HepG2 (cell line): Measurements from ENCODE around the gene CBY1. TPM values are rescaled to one million over a fixed set of nuclear protein-coding genes. Genes with fewer than 3 reads are reported as not detected.

Experiments used
- EP300 ChIP-seq, 3 experiments: sonication (generic) in 1 of 3; formaldehyde crosslinking in 1 of 3; IDR thresholded peaks; 2 replicates each; pipeline versions ENCODE4 v1.5.1 to v1.6.1; 2011 to 2020; ENCODE audit warnings: low read depth in 2 of 3, low read length in 2 of 3, borderline replicate concordance in 1 of 3, improper control_type of control experiment in 1 of 3, mild to moderate bottlenecking in 1 of 3, missing genetic modification reagents in 1 of 3, moderate library complexity in 1 of 3
- HCFC1 ChIP-seq: fragments of 150-350 bp; IDR thresholded peaks from 2 replicates; pipeline ENCODE4 v1.6.1; 2014; ENCODE audit warnings: low read depth, low read length
- IKZF1 ChIP-seq: fragments of 450-650 bp; IDR thresholded peaks from 2 replicates; pipeline ENCODE4 v1.7.1; 2016
- ISX ChIP-seq: sonication (generic); formaldehyde crosslinking; conservative IDR thresholded peaks from 2 replicates; pipeline ENCODE4 v1.5.0; 2020; ENCODE audit warnings: missing genetic modification reagents
- NFYB ChIP-seq: sonication (generic); formaldehyde crosslinking; IDR thresholded peaks from 2 replicates; pipeline ENCODE4 v1.4.0; 2020; ENCODE audit warnings: missing genetic modification reagents
- PAWR ChIP-seq: sonication (generic); formaldehyde crosslinking; IDR thresholded peaks from 2 replicates; pipeline ENCODE4 v1.4.0; 2020; ENCODE audit warnings: missing genetic modification reagents, mild to moderate bottlenecking, borderline replicate concordance
- PHF5A ChIP-seq: IDR thresholded peaks from one replicate; pipeline ENCODE4 v1.6.1; 2018; ENCODE audit warnings: low read depth, missing genetic modification reagents; ENCODE audit not compliant: unreplicated experiment
- REPIN1 ChIP-seq: sonication (generic); formaldehyde crosslinking; IDR thresholded peaks from 2 replicates; pipeline ENCODE4 v1.8.0; 2022; ENCODE audit warnings: missing genetic modification reagents, low read depth, mild to moderate bottlenecking, borderline replicate concordance
- ZBTB1 ChIP-seq: sonication (generic); formaldehyde crosslinking; IDR thresholded peaks from 2 replicates; pipeline ENCODE4 v1.4.0; 2020; ENCODE audit warnings: missing genetic modification reagents, borderline replicate concordance
- ZFP90 ChIP-seq: sonication (generic); formaldehyde crosslinking; IDR thresholded peaks from 2 replicates; pipeline ENCODE4 v1.8.0; 2022; ENCODE audit warnings: missing genetic modification reagents, mild to moderate bottlenecking, inconsistent platforms, borderline replicate concordance
- polyA plus RNA-seq, 8 experiments: library from polyadenylated mRNA; depleted of rRNA in 3 of 8; stranded (reverse) in 7 of 8; unstranded in 1 of 8; fragments of >200 nt; fragmentation: Illumina TruSeq in 4 of 8; extraction: Trizol in 4 of 8; gene quantifications; 2 replicates each; pipeline versions ENCODE4 v1.2.1 to v1.2.3, GENCODE V29; 2011 to 2016; ENCODE audit warnings: low read depth in 4 of 8, missing spikeins in 1 of 8, mixed read lengths in 1 of 8; ENCODE audit not compliant: insufficient read depth in 1 of 8
- total RNA-seq, 5 experiments: library from RNA; depleted of rRNA; stranded (reverse); fragments of >200 nt; fragmentation: Illumina TruSeq; extraction: Trizol; gene quantifications; 2 replicates each; pipeline ENCODE4 v1.2.3, GENCODE V29; 2016; ENCODE audit warnings: low read depth in 1 of 5
- TF ChIP-seq, protein P1 (sequence below): sonication (generic); formaldehyde crosslinking; IDR thresholded peaks from 2 replicates; pipeline ENCODE4 v1.4.0; 2020; ENCODE audit warnings: missing genetic modification reagents
- TF ChIP-seq, protein P2 (sequence below): sonication (generic); formaldehyde crosslinking; IDR thresholded peaks from 2 replicates; pipeline ENCODE4 v1.4.0; 2020; ENCODE audit warnings: missing genetic modification reagents, borderline replicate concordance
- TF ChIP-seq, protein P3 (sequence below): sonication (generic); formaldehyde crosslinking; IDR thresholded peaks from 2 replicates; pipeline ENCODE4 v1.9.0; 2021; ENCODE audit warnings: missing genetic modification reagents, borderline replicate concordance
- TF ChIP-seq, protein P4 (sequence below): sonication (generic); formaldehyde crosslinking; IDR thresholded peaks from 2 replicates; pipeline ENCODE4 v1.4.0; 2020; ENCODE audit warnings: missing genetic modification reagents
- TF ChIP-seq, protein P5 (sequence below): sonication (generic); formaldehyde crosslinking; IDR thresholded peaks from 2 replicates; pipeline ENCODE4 v1.9.0; 2022; ENCODE audit warnings: low read depth, missing genetic modification reagents

Gene CBY1
- total and polyA plus RNA-seq, 2 of the 13 experiments (the other 11 are each of a cell fraction or from before 2014, with no cell fraction given): 19.7 to 20.3 TPM

DNA sequence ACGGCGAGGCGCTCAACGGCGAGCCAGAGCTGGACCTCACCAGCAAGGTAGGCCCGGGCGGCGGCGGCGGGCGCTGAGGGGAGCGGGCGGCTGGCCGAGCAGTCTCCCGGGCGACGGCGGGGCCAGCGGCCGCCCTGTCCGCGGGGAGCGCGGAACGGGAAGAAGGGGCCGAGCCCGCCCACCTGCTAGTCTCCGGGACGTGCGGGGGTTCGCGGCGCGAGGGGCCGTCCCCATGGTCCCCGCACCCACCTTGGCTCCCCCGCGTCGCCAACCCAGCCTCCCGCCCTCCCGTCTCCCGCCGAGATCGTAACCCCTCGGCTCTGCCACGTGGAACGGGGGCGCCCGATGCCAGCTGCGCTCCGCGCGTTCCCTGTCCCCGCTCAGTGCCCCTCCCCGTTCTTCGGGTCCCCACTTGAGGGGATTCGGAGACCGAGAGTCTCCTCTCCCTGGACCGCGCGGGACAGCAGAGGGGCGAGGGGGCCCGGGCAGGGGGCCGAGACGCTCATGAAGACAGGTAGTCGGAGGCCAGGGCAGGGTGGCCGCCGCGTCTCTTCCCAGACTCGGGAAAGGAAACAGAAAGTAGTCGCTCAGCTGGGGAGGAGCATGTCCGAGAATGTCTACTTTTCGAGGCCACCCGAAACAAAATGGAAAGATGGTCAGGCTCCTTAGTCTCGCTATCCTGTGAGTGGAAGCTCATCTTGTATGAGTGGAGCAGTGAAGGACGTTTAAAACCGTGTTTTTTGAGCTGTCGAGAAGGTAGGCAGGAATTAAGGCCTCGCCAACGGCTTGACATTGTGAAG lies 49.9 kb downstream of the CBY1 start (continued):
- TF ChIP-seq, protein P1, sequence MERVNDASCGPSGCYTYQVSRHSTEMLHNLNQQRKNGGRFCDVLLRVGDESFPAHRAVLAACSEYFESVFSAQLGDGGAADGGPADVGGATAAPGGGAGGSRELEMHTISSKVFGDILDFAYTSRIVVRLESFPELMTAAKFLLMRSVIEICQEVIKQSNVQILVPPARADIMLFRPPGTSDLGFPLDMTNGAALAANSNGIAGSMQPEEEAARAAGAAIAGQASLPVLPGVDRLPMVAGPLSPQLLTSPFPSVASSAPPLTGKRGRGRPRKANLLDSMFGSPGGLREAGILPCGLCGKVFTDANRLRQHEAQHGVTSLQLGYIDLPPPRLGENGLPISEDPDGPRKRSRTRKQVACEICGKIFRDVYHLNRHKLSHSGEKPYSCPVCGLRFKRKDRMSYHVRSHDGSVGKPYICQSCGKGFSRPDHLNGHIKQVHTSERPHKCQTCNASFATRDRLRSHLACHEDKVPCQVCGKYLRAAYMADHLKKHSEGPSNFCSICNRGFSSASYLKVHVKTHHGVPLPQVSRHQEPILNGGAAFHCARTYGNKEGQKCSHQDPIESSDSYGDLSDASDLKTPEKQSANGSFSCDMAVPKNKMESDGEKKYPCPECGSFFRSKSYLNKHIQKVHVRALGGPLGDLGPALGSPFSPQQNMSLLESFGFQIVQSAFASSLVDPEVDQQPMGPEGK (CRISPR knock-in tag): peak; percentile 63
- no peak for TF ChIP-seq ISX
- TF ChIP-seq, protein P2, sequence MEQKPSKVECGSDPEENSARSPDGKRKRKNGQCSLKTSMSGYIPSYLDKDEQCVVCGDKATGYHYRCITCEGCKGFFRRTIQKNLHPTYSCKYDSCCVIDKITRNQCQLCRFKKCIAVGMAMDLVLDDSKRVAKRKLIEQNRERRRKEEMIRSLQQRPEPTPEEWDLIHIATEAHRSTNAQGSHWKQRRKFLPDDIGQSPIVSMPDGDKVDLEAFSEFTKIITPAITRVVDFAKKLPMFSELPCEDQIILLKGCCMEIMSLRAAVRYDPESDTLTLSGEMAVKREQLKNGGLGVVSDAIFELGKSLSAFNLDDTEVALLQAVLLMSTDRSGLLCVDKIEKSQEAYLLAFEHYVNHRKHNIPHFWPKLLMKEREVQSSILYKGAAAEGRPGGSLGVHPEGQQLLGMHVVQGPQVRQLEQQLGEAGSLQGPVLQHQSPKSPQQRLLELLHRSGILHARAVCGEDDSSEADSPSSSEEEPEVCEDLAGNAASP (CRISPR knock-in tag): no peak
- TF ChIP-seq HCFC1: no peak
- TF ChIP-seq, protein P3, sequence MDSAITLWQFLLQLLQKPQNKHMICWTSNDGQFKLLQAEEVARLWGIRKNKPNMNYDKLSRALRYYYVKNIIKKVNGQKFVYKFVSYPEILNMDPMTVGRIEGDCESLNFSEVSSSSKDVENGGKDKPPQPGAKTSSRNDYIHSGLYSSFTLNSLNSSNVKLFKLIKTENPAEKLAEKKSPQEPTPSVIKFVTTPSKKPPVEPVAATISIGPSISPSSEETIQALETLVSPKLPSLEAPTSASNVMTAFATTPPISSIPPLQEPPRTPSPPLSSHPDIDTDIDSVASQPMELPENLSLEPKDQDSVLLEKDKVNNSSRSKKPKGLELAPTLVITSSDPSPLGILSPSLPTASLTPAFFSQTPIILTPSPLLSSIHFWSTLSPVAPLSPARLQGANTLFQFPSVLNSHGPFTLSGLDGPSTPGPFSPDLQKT (CRISPR knock-in tag): no peak
- TF ChIP-seq, protein P4, sequence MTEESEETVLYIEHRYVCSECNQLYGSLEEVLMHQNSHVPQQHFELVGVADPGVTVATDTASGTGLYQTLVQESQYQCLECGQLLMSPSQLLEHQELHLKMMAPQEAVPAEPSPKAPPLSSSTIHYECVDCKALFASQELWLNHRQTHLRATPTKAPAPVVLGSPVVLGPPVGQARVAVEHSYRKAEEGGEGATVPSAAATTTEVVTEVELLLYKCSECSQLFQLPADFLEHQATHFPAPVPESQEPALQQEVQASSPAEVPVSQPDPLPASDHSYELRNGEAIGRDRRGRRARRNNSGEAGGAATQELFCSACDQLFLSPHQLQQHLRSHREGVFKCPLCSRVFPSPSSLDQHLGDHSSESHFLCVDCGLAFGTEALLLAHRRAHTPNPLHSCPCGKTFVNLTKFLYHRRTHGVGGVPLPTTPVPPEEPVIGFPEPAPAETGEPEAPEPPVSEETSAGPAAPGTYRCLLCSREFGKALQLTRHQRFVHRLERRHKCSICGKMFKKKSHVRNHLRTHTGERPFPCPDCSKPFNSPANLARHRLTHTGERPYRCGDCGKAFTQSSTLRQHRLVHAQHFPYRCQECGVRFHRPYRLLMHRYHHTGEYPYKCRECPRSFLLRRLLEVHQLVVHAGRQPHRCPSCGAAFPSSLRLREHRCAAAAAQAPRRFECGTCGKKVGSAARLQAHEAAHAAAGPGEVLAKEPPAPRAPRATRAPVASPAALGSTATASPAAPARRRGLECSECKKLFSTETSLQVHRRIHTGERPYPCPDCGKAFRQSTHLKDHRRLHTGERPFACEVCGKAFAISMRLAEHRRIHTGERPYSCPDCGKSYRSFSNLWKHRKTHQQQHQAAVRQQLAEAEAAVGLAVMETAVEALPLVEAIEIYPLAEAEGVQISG (CRISPR knock-in tag): no peak; the same call in 1 of the 2 replicates
- no peak for TF ChIP-seq PAWR
- no peak for TF ChIP-seq NFYB (CRISPR knock-in tag)
- no peak for TF ChIP-seq REPIN1
- 0 out of 2 replicates have a peak, but pooled peaks have one; percentile 31 for TF ChIP-seq ZFP90 (CRISPR knock-in tag)
- TF ChIP-seq, protein P5, sequence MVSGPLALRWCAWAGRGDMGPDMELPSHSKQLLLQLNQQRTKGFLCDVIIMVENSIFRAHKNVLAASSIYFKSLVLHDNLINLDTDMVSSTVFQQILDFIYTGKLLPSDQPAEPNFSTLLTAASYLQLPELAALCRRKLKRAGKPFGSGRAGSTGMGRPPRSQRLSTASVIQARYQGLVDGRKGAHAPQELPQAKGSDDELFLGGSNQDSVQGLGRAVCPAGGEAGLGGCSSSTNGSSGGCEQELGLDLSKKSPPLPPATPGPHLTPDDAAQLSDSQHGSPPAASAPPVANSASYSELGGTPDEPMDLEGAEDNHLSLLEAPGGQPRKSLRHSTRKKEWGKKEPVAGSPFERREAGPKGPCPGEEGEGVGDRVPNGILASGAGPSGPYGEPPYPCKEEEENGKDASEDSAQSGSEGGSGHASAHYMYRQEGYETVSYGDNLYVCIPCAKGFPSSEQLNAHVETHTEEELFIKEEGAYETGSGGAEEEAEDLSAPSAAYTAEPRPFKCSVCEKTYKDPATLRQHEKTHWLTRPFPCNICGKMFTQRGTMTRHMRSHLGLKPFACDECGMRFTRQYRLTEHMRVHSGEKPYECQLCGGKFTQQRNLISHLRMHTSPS (CRISPR knock-in tag): no peak
- TF ChIP-seq ZBTB1 (CRISPR knock-in tag): no peak
- TF ChIP-seq EP300 (IDR thresholded peaks at IDR 0.05; ENCODE audit: low read depth in 2 of 2, low read length in 2 of 2): no peak
- no peak for TF ChIP-seq EP300 (CRISPR knock-in tag; IDR thresholded peaks at IDR 0.05; ENCODE audit: borderline replicate concordance)
- no peak for TF ChIP-seq PHF5A
- no peak for TF ChIP-seq IKZF1
